ENCODE results near the gene GNAI1. TPM values are rescaled to one million over a fixed set of nuclear protein-coding genes. Genes with fewer than 3 reads are reported as not detected.

Gene GNAI1
- total RNA-seq, 4 donors from 2014 or later: 17.2 to 74.0 (median 38.2) TPM

- Histone ChIP-seq H3K9me3 (no peaks in the 10 kb centered on the region), H3K36me3 (no peaks in the 10 kb centered on the region), H3K4me1 (no peaks in the 10 kb centered on the region), H3K4me3 (no peak overlapping the region), H3K27ac (no peak overlapping the region), H3K27me3 (no peaks in the 10 kb centered on the region)
- DNase-seq: no peak
- TF ChIP-seq POLR2A (IDR thresholded peaks at IDR 0.05): no peak
- TF ChIP-seq, protein P1, sequence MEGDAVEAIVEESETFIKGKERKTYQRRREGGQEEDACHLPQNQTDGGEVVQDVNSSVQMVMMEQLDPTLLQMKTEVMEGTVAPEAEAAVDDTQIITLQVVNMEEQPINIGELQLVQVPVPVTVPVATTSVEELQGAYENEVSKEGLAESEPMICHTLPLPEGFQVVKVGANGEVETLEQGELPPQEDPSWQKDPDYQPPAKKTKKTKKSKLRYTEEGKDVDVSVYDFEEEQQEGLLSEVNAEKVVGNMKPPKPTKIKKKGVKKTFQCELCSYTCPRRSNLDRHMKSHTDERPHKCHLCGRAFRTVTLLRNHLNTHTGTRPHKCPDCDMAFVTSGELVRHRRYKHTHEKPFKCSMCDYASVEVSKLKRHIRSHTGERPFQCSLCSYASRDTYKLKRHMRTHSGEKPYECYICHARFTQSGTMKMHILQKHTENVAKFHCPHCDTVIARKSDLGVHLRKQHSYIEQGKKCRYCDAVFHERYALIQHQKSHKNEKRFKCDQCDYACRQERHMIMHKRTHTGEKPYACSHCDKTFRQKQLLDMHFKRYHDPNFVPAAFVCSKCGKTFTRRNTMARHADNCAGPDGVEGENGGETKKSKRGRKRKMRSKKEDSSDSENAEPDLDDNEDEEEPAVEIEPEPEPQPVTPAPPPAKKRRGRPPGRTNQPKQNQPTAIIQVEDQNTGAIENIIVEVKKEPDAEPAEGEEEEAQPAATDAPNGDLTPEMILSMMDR (IDR thresholded peaks at IDR 0.05): no peak
- intact Hi-C loops (cut with DNase I; ENCODE audit: low total_unique reads): no loop called here
Observed at GRCh38 chr7:80260606-80261005, 126.0 kb downstream of the GNAI1 start.

DNA sequence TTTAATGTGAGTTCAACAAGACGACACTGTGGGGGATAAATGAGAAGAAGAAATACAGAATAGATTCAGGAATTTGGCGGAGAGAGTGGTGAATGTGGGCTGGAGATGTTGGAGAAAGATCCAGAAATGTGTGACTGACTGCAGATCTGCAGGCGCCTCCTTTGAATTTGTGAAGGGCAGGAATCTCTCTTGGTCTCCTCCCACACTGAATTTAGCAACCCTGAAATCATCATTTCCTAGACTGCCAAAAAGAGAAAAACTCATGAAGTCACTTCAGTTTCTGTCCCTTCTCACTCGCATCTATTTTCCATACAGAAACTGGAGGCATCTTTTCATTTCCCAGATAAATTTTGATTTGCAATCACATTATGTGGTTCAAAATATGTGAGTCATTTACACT lies 128.7 kb downstream of the GNAI1 start:
- no peak overlapping the region for H3K4me3 ChIP-seq
- intact Hi-C loops (cut with DNase I; ENCODE audit: low total_unique reads): no loop called here

GRCh38 chr7:80263821-80264220 lies 129.2 kb downstream of the GNAI1 start:
- TF ChIP-seq, protein P1 (IDR thresholded peaks at IDR 0.05): no peak
- no peak for TF ChIP-seq POLR2A (IDR thresholded peaks at IDR 0.05)

More for the DNA sequence above, 128.7 kb downstream of the GNAI1 start:
- Histone ChIP-seq H3K27ac (peak overlapping the region in 1 of 2 donors; percentile 53), H3K4me1 (no peaks in the 10 kb centered on the region), H3K27me3 (no peaks in the 10 kb centered on the region), H3K36me3 (no peaks in the 10 kb centered on the region), H3K9me3 (no peaks in the 10 kb centered on the region)
- TF ChIP-seq, protein P1 (IDR thresholded peaks at IDR 0.05): no peak
- no peak for TF ChIP-seq POLR2A (IDR thresholded peaks at IDR 0.05)
- DNase-seq: no peak

GRCh38 chr7:80264769-80265495 lies 130.3 kb downstream of the GNAI1 start:
- no peaks in the 10 kb centered on the region for H3K36me3 ChIP-seq
- no peak overlapping the region for H3K4me3 ChIP-seq
- H3K27me3 ChIP-seq: no peaks in the 10 kb centered on the region
- TF ChIP-seq, protein P1 (IDR thresholded peaks at IDR 0.05): no peak
- TF ChIP-seq POLR2A (IDR thresholded peaks at IDR 0.05): no peak
- H3K4me1 ChIP-seq: no peaks in the 10 kb centered on the region
- DNase-seq: no peak
- no peak overlapping the region for H3K27ac ChIP-seq
- H3K9me3 ChIP-seq: no peaks in the 10 kb centered on the region
- intact Hi-C loops (cut with DNase I; ENCODE audit: low total_unique reads): no loop called here

More at GRCh38 chr7:80263821-80264220, 129.2 kb downstream of the GNAI1 start:
- H3K27me3 ChIP-seq: no peaks in the 10 kb centered on the region
- H3K4me3 ChIP-seq: no peak overlapping the region
- intact Hi-C loops (cut with DNase I; ENCODE audit: low total_unique reads): no loop called here
- no peaks in the 10 kb centered on the region for H3K4me1 ChIP-seq
- no peaks in the 10 kb centered on the region for H3K9me3 ChIP-seq
- H3K27ac ChIP-seq: peak overlapping the region in 1 of 2 donors; percentile 53
- no peak for DNase-seq
- no peaks in the 10 kb centered on the region for H3K36me3 ChIP-seq

GRCh38 chr7:80272560-80273239 lies 138.1 kb downstream of the GNAI1 start:
- Histone ChIP-seq H3K4me1 (no peaks in the 10 kb centered on the region), H3K9me3 (no peaks in the 10 kb centered on the region), H3K27ac (no peak overlapping the region), H3K4me3 (no peak overlapping the region), H3K27me3 (no peaks in the 10 kb centered on the region), H3K36me3 (no peaks in the 10 kb centered on the region)
- intact Hi-C loops (cut with DNase I; ENCODE audit: low total_unique reads): no loop called here
- TF ChIP-seq, protein P1 (IDR thresholded peaks at IDR 0.05): no peak
- no peak for TF ChIP-seq POLR2A (IDR thresholded peaks at IDR 0.05)
- no peak for DNase-seq

Measured in uterus (tissue), 4 donors.